ENCODE results near the gene LRP5.

- TF ChIP-seq POLR2AphosphoS5 (IDR thresholded peaks at IDR 0.05; ENCODE audit: low read depth, low read length): no peak
- TF ChIP-seq POLR2A (IDR thresholded peaks at IDR 0.05; ENCODE audit: low read depth, low read length): no peak
- TF ChIP-seq TAF1 (IDR thresholded peaks at IDR 0.05; ENCODE audit: borderline replicate concordance, low read depth, low read length): no peak
These were observed 13.0 kb downstream of the LRP5 start for GRCh38 chr11:68325183-68325906.

All from GM12892 (cell line).